COLO668 (cell line): ENCODE measurements around the gene RCBTB2.
"Not testable (repeated sequence)": the region's sequence is repeated elsewhere in the genome, so short reads cannot be mapped to it uniquely, and the experiment has no call there.

Source experiments
- DNase-seq: peaks from one replicate; lab custom pipeline; 2025; ENCODE audit not compliant: unreplicated experiment; lab: John Stamatoyannopoulos, UW

RCBTB2 gene

DNA sequence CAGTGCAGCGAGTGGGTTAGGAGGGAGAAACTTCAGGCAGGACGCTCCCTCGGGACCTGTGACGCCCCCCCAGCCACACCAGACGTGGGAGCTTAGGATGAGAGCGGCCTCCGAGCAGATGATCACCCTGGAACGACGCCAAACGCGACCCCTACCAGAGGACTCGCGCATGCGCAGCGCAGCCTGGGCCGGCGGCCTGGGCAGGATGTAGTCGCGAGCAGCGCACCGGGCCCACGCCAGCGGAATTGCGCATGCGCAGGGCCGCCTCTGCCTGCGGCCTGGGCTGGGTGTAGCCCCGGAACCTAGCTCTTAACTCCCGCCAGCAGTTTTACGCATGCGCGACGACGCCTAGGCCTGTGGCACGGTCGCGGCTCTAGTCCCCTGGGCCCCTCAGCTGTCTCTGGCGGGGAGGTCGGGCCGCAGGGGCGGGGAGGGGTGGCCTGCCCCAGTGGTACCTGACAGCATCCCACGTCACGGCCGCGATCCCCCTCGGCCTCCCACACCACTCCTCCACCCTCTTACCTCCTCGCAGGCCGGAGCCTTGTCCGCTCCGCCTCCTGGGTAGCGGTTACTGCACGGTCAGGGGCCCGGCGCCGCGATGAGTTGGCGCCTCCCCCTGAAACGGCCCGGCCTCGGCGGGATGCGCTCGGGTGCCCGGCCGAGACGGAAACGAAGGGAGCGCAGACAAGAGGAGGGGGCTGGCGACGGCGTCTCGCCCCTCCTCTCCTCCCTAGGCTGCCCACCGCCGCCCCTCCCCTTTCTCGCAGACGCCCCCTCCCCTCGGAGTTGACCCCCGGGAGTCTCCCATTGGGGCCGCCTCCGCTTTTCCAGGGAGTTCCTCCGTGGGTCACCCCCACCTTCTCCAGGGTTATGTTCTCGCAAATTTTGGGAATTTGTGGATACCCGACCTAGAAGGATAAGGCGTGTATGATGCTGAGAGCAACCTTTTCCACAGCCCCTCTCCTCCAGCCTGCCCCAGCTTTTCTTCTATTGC lies at the start of gene RCBTB2:
Gene RCBTB2, minus strand, starts transcription at position 575 of the 994 bp plus-strand sequence. CDS start 11,141 bp downstream, outside the sequence.
- peak; percentile 100 for DNase-seq

DNA sequence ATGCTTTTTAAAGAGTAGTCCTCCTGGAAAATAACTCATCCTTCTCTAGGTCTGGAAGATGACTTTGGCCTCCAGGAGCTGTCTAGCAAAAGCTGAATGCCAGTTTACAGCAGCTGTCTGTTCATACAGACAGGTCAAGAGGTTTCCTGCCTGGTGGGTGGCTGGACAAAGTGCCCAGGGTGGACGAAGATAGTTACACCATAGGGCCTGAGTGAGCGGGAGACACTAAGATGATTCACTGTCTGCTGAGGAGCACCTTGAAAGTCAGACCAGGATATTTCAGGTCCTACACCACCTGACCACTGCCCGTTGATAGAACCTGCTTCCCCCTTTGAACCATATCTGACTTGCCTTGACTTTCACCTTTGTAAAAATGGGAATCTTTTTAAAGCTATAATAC lies 49.2 kb upstream of the RCBTB2 start:
- no peak for DNase-seq

DNA sequence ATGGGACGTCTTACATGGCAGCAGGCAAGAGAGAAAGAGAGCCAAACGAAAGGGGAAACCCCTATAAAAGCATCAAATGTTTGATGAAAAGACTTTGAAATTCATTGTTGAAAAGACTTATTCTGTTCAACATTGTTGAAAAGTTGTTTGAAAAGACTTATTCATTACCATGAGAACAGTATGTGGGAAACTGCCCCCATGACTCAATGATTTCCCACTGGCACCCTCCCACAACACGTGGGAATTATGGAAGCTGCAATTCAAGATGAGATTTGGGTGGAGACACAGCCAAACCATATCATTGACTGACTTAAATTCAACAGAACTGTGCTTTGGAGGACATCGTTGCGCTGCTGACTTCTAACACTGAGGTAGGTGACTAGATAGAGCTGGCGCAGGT lies 48.0 kb upstream of the RCBTB2 start:
- no peak for DNase-seq

- peak; percentile 83 for DNase-seq
Measured at GRCh38 chr13:48580185-48580803, 47.4 kb upstream of the RCBTB2 start.

DNA sequence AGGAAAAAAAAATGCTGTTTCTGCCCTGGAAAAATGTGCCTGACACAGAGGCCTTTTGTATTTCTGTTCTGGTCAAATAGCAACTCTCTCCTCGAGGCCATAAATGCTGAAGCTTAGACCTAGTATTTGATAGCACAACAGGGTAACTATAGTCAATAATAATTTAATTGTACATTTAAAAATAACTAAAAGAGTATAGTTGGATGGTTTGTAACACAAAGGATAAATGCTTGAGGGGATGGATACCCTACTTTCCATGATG lies 47.0 kb upstream of the RCBTB2 start:
- DNase-seq, result not testable (repeated sequence)

GRCh38 chr13:48579165-48579918 lies 46.5 kb upstream of the RCBTB2 start:
- no peak for DNase-seq

- no peak for DNase-seq
Measured at GRCh38 chr13:48578516-48579164, 45.8 kb upstream of the RCBTB2 start.

GRCh38 chr13:48576448-48577010 lies 43.6 kb upstream of the RCBTB2 start:
- DNase-seq, result no peak

- no peak for DNase-seq
Measured at GRCh38 chr13:48575031-48575430, 42.2 kb upstream of the RCBTB2 start.

- DNase-seq, result no peak
Measured at GRCh38 chr13:48574041-48574796, 41.3 kb upstream of the RCBTB2 start.

DNA sequence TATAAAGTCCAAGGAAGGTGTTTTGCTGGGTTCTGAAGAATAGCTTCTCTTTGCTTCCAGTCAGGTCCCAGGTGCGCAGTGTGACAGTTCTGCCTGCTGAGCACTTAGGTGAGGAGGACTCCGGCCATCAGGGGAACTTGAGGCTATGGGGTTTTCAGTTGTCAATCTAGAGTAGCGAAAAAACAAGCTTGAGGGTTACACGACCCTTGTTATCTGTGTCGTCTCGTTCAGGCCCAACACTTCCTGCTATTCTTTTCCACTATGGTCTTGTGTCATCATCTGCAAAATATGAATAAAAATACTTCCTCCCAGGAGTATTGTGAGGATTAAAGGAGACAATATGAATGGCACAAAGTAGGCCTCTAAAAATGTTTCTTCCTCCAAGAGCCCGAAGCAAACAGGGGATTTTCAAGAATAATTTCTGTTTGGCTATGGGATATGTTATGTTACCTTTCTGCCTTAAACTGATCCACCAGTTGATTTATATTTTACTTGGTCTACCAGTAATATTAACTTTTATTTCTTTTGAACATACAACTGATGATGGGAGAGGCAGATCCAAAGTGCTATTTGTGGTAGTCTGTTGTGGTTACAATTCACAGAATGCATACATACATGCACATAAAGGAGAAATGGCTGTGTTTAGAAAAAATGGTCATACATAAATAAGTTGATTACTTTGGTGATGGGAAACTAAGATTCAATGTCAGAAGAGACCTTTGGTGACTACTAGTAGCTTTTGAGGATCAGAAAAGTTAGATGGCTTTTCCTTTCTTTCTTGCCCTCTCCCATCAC lies 40.5 kb upstream of the RCBTB2 start:
- DNase-seq, result no peak

- DNase-seq, result no peak
Measured at GRCh38 chr13:48571126-48571913, 38.4 kb upstream of the RCBTB2 start.

- no peak for DNase-seq
Measured at GRCh38 chr13:48570216-48570828, 37.4 kb upstream of the RCBTB2 start.

GRCh38 chr13:48569104-48569666 lies 36.3 kb upstream of the RCBTB2 start:
- DNase-seq, result no peak

DNA sequence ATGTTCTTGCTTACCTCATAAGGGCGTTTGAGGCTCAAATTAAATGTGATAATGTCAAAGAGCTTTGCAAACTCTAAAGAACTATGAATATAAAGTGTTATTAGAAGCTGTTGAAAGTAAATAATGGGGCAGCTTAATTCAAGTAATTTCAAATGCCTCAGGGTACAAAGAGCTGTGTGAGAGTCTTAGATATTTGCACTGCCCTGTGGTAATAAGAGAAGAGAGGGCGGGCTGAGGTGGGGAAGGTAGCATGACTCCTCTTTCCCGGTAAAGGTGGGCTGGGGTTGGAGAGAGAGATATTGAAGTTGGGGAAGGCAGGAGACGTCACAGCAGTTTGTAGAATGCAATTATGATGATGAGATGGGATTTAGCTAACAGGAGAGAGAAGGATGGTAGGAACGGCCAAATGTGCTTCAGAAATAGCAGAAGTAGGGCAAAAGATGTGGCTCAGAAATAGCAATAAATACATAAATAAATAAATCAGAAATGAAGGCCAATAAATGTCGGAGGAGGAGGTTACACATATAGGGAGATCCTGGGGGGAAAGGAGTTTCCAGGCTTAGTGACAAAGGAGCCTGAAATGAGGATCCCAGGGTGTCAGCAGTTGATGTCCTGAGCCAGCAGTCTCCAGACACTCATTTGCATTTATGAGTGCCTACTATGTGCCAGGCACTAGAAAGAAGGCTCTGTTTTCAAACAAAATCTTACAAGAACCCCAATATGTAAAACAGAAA lies 35.7 kb upstream of the RCBTB2 start:
- DNase-seq, result no peak

GRCh38 chr13:48567515-48568369 lies 34.9 kb upstream of the RCBTB2 start:
- no peak for DNase-seq
